ENCODE results near the gene TSPAN9.

Gene TSPAN9

DNA sequence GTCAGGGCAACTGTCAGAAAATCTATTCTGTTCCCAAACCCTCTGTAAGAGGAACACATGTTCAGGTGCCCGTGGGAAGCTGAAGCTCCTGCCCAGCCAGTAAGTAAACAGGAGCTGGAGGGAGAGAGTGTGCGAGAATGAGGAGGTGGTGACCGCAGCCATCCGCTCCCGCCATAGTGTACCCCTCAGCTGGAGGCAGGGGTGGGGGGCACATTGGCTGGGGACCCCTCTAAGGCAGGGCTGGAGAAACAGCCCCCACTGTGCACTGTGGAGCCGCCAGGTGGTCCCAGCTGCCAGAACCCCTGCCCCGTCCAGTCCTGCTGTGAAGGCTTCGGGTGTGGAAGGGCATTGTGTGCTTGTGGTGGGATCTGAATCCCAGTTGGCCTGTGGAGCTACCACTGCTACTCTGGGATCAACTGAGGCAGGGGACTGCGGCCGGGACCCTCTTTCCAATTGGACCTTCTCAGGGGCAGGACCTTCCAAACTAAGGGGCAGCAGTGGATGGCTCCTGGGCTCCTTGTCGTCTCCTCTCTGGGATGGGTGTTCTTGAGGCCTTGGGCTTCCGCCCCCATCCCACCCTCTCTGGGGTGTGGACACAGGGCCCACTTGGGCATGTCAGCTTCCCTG is 59.6 kb downstream of the TSPAN9 start:
- no peak overlapping the region for H3K4me3 ChIP-seq (ENCODE audit: low read depth, low read length)
- TF ChIP-seq, protein P1, sequence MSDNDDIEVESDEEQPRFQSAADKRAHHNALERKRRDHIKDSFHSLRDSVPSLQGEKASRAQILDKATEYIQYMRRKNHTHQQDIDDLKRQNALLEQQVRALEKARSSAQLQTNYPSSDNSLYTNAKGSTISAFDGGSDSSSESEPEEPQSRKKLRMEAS (IDR thresholded peaks at IDR 0.05; ENCODE audit: low read depth, low read length) = no peak
- no peak for DNase-seq (ENCODE audit: low read depth)

DNA sequence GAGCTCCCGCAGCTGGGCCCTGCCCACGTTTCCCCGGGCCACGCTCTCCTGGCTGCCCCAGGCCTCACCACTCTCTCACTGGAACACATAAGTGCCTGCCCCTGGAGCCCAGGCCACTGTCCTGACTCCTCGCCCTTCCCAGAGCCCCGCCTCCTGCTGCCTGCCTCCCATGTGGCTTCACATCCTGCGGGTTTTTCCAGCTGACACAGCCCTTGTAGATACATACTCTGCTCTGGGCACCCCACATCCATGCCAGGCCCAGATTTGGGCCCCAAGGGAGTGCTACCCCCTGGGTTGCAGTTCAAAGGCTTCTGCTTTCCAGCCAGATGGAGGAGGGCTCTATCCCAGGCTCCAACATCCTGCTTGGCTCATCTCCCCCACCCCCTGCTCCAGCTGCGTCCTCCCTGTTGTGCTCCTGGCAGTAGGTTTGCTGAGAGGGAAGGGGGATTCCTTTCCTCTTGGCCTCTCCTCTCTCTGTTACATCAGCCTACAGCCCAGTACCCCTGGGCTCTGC is 60.1 kb downstream of the TSPAN9 start:
- DNase-seq (ENCODE audit: low read depth) = no peak
- no peak overlapping the region for H3K4me3 ChIP-seq (ENCODE audit: low read depth, low read length)
- TF ChIP-seq, protein P2, sequence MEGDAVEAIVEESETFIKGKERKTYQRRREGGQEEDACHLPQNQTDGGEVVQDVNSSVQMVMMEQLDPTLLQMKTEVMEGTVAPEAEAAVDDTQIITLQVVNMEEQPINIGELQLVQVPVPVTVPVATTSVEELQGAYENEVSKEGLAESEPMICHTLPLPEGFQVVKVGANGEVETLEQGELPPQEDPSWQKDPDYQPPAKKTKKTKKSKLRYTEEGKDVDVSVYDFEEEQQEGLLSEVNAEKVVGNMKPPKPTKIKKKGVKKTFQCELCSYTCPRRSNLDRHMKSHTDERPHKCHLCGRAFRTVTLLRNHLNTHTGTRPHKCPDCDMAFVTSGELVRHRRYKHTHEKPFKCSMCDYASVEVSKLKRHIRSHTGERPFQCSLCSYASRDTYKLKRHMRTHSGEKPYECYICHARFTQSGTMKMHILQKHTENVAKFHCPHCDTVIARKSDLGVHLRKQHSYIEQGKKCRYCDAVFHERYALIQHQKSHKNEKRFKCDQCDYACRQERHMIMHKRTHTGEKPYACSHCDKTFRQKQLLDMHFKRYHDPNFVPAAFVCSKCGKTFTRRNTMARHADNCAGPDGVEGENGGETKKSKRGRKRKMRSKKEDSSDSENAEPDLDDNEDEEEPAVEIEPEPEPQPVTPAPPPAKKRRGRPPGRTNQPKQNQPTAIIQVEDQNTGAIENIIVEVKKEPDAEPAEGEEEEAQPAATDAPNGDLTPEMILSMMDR (IDR thresholded peaks at IDR 0.05; ENCODE audit: low read depth, low read length) = no peak
- TF ChIP-seq, protein P1 (IDR thresholded peaks at IDR 0.05; ENCODE audit: low read depth, low read length) = no peak
- no peak for TF ChIP-seq POLR2A (IDR thresholded peaks at IDR 0.05; ENCODE audit: extremely low read depth, insufficient read length)
- TF ChIP-seq MYC (IDR thresholded peaks at IDR 0.05; ENCODE audit: low read depth, low read length) = no peak

DNA sequence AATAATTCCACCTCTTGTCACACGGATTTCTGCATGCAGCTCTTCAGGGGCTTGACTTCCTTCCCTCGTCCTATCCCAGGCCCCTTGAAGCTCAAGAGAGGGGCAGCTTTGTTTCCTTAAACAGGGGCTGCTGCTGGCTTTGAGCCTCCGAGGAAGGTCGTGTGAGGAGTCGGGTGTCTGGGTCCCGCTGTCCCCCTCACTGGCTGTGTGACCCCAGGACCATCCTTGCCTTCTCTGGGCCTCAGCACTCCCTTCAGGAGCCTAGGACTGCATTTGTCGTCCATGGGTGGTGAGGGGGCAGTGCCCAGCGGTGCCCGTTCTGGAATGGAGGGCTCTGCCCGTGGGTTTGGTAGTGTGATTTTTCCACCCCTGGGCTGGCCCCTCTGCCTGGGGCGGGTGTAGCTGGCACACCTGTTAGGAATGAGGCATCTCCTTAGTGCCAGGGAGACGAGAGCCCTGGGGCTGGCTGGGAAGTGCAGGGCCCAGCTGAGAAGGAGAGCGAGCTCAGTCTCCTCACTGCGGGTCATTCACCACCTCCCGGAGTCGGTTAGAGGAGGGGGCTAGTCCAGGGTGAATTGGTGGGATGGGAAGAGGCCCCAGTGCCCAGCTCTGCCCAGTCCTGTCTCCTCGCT is 60.8 kb downstream of the TSPAN9 start:
- no peak for DNase-seq (ENCODE audit: low read depth)
- no peak overlapping the region for H3K4me3 ChIP-seq (ENCODE audit: low read depth, low read length)
- no peak for TF ChIP-seq POLR2A (IDR thresholded peaks at IDR 0.05; ENCODE audit: extremely low read depth, insufficient read length)
- TF ChIP-seq, protein P1 (IDR thresholded peaks at IDR 0.05; ENCODE audit: low read depth, low read length) = no peak
- TF ChIP-seq, protein P2 (IDR thresholded peaks at IDR 0.05; ENCODE audit: low read depth, low read length) = no peak
- TF ChIP-seq MYC (IDR thresholded peaks at IDR 0.05; ENCODE audit: low read depth, low read length) = no peak

DNA sequence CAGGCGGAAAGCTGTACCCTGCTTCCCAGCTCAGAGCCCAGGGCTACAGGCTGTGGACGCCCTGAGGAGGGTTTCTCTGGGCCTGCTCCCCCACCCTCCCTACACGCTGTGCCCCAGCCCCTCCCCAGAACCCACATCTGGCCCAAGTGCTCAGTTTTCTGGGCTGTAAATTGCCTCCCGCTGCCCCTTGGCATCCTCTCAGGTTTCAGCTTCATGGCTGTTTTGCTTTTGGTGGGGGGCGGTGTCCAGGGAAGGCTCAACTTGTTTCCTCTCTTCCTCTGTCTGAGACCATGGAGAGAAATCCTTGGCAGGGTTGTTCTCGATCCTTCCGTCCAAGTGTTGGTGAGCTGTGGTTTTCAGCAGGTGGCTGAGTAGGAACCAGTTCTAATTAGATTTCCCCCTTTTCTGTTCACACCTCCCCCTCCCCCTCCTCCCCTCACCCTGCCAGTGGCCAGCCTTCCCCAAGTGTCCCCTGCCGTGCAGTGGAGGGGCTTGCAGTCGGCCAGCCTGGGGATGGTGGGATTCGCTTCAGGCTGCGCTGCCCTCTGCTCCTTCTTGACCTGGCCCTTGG is 61.8 kb downstream of the TSPAN9 start:
- no peak for DNase-seq (ENCODE audit: low read depth)
- H3K4me3 ChIP-seq (ENCODE audit: low read depth, low read length) = no peak overlapping the region
- TF ChIP-seq POLR2A (IDR thresholded peaks at IDR 0.05; ENCODE audit: extremely low read depth, insufficient read length) (no peak), MYC (IDR thresholded peaks at IDR 0.05; ENCODE audit: low read depth, low read length) (no peak)
- TF ChIP-seq, protein P2 (IDR thresholded peaks at IDR 0.05; ENCODE audit: low read depth, low read length) = no peak
- TF ChIP-seq, protein P1 (IDR thresholded peaks at IDR 0.05; ENCODE audit: low read depth, low read length) = no peak

DNA sequence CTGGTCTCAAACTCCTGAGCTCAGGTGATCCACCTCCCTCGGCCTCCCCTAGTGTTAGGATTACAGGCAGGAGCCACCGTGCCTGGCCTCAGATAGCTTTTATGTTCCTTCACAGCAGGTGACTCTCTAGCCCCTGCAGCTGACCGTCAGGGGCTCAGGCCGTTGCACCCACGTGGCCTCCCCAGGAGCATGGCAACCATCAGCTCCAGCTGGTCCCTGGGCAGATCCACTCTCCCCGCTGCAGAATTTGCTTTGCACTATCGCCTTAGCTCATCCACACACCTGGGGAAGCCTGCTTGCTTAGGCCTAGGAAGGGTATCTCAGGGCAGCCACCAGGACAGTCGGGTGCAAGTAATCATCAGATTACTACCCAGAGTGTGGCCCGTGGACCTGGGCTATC is 62.6 kb downstream of the TSPAN9 start:
- TF ChIP-seq MYC (IDR thresholded peaks at IDR 0.05; ENCODE audit: low read depth, low read length) = no peak
- TF ChIP-seq, protein P1 (IDR thresholded peaks at IDR 0.05; ENCODE audit: low read depth, low read length) = no peak
- TF ChIP-seq POLR2A (IDR thresholded peaks at IDR 0.05; ENCODE audit: extremely low read depth, insufficient read length) = no peak
- TF ChIP-seq, protein P2 (IDR thresholded peaks at IDR 0.05; ENCODE audit: low read depth, low read length) = no peak
- H3K4me3 ChIP-seq (ENCODE audit: low read depth, low read length) = no peak overlapping the region
- no peak for DNase-seq (ENCODE audit: low read depth)

DNA sequence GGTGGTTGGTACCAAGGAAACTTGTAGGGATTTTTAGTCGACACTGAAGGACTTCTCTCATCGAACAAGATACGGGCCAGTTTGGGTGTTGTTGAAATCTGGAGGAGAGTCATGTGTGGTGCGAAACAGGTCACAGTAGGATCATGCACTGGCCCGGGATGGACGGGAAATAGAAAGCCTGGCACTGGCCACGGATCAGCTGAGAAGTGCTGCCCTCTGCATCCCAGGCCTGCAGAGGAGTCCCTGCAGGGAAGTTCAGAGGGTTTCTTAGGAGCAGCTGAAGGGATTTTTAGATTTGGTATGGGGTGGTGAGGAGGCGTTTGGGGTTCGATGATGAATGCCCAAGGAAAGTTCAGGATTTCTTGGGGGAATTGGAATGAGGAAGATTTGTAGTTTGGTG is 63.1 kb downstream of the TSPAN9 start:
- DNase-seq (ENCODE audit: low read depth) = no peak
- TF ChIP-seq MYC (IDR thresholded peaks at IDR 0.05; ENCODE audit: low read depth, low read length) = no peak
- TF ChIP-seq, protein P2 (IDR thresholded peaks at IDR 0.05; ENCODE audit: low read depth, low read length) = no peak
- TF ChIP-seq POLR2A (IDR thresholded peaks at IDR 0.05; ENCODE audit: extremely low read depth, insufficient read length) = no peak
- TF ChIP-seq, protein P1 (IDR thresholded peaks at IDR 0.05; ENCODE audit: low read depth, low read length) = no peak

More for the DNA sequence above, 63.1 kb downstream of the TSPAN9 start:
- H3K4me3 ChIP-seq (ENCODE audit: low read depth, low read length) = no peak overlapping the region

Measured in NB4 (cell line).